ENCODE measurements around the gene FYN.
"Not testable (repeated sequence)": the region's sequence is repeated elsewhere in the genome, so short reads cannot be mapped to it uniquely, and the experiment has no call there.

FYN gene

GRCh38 chr6:111789598-111789997, 83.7 kb downstream of the FYN start:
- DNase-seq: no peak

GRCh38 chr6:111788379-111789276, 84.6 kb downstream of the FYN start:
- peak; percentile 48 for DNase-seq

- DNase-seq: not testable (repeated sequence)
These were observed 87.1 kb downstream of the FYN start for GRCh38 chr6:111786151-111786550.

- no peak for DNase-seq
These were observed 88.8 kb downstream of the FYN start for GRCh38 chr6:111784433-111784832.

- DNase-seq: no peak
These were observed 90.3 kb downstream of the FYN start for GRCh38 chr6:111782887-111783466.

- DNase-seq: no peak
These were observed 91.0 kb downstream of the FYN start for GRCh38 chr6:111782192-111782809.

- no peak for DNase-seq
These were observed 92.1 kb downstream of the FYN start for GRCh38 chr6:111781041-111781708.

GRCh38 chr6:111780393-111780792, 92.9 kb downstream of the FYN start:
- DNase-seq: no peak

GRCh38 chr6:111779660-111780059, 93.6 kb downstream of the FYN start:
- DNase-seq: no peak

- DNase-seq: no peak
These were observed 94.2 kb downstream of the FYN start for GRCh38 chr6:111779031-111779430.

- DNase-seq: no peak
These were observed 95.9 kb downstream of the FYN start for GRCh38 chr6:111777357-111777756.

GRCh38 chr6:111776236-111777221, 96.7 kb downstream of the FYN start:
- DNase-seq: no peak

- DNase-seq: no peak
These were observed 97.9 kb downstream of the FYN start for GRCh38 chr6:111775145-111775922.

GRCh38 chr6:111774346-111774703, 98.9 kb downstream of the FYN start:
- no peak for DNase-seq

- DNase-seq: no peak
These were observed 99.5 kb downstream of the FYN start for GRCh38 chr6:111773501-111774345.

GRCh38 chr6:111772381-111772780, 100.9 kb downstream of the FYN start:
- DNase-seq: no peak

- no peak for DNase-seq
These were observed 101.6 kb downstream of the FYN start for GRCh38 chr6:111771629-111772028.

GRCh38 chr6:111771094-111771432, 102.2 kb downstream of the FYN start:
- no peak for DNase-seq

GRCh38 chr6:111770263-111771093, 102.8 kb downstream of the FYN start:
- no peak for DNase-seq
